NCI-H510A (cell line): ENCODE data around the gene EVA1B.

Experiments
- DNase-seq: peaks from one replicate; lab custom pipeline; 2025; lab: John Stamatoyannopoulos, UW

The EVA1B gene

DNA sequence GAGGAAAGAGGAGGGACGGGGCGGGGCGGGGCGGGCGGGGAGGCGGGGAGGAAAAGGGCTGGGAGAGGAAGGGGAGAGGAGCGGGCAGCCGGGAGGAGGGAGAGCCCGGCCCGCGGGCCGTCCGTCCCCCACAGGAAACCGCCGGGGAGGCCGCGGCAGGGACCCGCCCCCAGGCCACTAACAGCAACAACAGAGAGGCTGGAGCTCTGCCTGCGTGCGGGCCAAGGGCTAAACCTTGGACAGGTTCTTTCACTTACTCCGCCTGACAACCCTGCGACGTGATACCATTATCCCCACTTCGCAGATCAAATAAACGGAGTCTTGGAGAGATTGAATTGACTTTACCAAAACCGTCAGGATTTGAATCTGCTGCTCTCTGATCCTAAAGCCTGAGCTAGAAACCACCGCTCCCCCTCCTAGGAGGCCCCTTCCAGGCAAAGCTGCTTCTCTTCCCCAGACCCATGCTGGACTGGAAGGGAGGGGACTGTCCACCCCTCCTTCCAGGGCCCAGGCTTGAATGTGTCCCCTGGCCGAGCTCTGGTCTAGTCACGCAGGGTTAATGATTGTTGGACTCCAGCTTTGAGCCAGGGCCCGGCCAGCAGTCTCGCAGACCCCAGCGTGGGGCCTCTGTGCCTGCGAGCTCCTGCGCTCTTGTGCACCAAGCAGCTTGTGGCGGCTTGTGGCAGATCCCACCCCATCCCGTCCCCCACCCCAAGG lies at the start of gene EVA1B:
TSS of gene EVA1B (minus strand) at position 10 of the 717 bp plus-strand sequence. CDS start 608 bp downstream, outside the sequence.
- peak; percentile 81 for DNase-seq

DNA sequence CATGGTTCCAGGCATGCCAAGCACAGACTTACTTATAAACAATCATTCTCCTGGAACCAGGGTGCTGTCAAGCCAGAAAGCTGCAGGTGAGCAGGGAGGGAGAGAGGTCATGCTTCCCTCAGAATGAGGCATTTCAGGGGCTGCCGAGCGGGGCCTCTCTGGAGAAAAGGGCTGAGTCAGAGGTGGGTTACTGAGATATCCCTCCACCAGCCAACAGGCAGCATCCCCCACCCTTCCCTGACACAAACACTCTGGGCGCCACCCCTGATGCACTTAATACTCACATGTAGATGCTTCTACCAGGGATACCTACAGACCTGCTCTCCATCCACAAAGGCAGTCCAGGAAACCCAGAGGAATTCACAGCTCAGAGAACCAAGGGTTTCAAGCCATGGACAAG lies 49.2 kb upstream of the EVA1B start:
- DNase-seq, result no peak

GRCh38 chr1:36369061-36369861 lies 45.8 kb upstream of the EVA1B start:
- peak; percentile 97 for DNase-seq

DNA sequence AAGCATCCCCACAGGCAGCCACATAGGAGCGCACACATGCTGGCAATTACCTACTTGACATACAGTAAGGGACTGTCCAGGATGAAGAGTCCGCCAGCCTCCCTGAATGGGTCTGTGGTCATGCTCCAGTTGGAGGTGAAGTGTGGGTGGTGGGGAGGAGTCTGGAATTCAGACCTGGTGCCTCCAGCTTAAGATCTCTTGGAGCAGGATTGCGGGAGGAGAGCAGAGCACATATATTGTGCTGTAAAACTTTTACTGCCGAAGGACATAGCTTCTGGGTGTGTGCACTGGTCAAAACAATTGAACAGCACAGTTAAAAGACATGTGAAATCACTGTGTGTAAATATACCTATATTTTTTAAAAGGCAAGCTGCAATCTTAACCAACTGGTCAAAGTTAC lies 44.4 kb upstream of the EVA1B start:
- peak; percentile 96 for DNase-seq

DNA sequence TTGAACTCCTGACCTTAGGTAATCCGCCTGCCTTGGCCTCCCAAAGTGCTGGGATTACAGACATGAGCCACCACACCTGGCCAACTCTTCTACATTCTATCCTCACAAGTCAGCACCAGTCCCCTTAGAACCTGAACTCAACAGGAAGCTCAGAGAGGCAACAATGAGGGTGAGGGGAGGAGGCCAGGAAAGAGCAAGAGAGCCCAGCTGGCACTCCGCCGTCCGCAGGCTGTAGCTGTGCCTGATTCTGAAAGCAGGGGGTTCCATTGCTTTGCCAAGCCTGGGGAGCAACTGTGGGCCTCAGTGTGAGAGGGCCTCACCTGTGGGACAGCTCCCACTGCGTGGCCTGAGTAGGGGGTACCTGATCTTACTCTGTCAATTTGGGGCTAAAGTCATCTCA lies 43.6 kb upstream of the EVA1B start:
- DNase-seq, result peak; percentile 26

DNA sequence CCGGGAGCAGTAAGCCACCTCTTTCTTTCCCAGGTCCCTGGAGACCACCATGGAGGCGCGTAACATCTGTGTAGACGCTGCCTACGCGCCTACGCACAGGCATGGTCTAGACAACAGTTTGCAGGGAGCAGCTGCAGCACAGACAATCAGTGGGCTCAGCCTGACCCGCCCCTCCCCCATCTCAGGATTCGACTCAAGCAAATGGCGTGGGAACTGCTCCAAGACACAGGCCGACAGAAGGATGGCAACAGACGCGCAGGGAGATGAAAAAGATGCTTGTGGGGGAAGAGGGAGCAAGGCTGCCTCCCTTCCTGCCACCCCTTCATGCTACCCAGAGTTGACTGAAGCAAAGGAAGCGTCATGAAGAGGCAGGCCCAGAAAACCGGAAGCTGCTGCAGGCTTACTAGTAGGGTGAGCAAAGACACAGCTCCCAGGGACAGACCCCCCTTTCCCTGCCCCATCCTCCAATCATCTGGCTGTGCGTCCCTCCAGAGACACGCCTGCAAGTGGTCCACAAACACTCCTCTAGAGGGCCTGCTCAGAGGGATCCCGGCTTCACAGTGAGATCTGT lies 42.7 kb upstream of the EVA1B start:
- DNase-seq, result no peak

- no peak for DNase-seq
Observed at GRCh38 chr1:36365381-36365780, 41.9 kb upstream of the EVA1B start.

GRCh38 chr1:36359911-36360550 lies 36.6 kb upstream of the EVA1B start:
- no peak for DNase-seq

GRCh38 chr1:36359383-36359782 lies 35.9 kb upstream of the EVA1B start:
- no peak for DNase-seq

- no peak for DNase-seq
Observed at GRCh38 chr1:36358514-36359084, 35.2 kb upstream of the EVA1B start.

- DNase-seq, result no peak
Observed at GRCh38 chr1:36355811-36356210, 32.4 kb upstream of the EVA1B start.

GRCh38 chr1:36354486-36354885 lies 31.0 kb upstream of the EVA1B start:
- DNase-seq, result no peak

GRCh38 chr1:36352910-36353878 lies 29.7 kb upstream of the EVA1B start:
- DNase-seq, result no peak

DNA sequence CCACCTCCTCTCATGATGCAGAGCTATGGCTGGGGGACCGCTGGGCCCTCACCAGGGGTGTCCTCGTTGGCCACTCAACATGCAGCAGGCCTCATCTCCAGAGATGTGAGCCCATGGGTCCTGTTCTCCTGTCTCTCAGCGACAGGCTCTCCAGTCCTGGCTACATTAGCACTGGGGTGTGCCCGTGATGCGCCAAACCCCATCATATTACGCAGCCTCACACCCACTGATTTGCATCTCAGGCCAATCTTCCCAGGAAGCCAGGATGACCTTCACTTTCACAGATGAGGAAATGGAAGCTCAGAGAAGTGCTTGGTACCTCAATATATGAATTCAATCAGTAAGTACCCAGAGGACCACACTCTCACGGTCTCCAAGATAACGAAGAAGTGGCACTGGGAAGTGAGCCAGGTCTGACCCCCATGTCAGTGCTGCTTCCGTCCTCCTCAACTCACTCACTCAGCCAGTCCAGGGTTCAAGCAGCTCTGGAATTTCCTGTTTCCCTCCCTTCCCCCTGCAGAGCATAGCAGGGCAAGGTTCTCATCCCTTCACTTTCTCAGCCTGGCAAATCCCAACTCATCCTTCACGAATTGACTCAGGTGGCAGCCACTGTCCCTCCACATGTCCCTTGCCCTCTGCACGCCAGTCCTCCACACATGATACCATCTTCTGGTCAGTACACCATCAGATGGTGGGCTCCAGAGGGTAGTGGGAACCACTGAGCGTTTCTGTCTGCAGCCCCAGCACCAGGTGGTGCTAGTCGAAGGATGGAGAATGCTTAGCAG lies 28.9 kb upstream of the EVA1B start:
- DNase-seq, result no peak

GRCh38 chr1:36351227-36351977 lies 28.0 kb upstream of the EVA1B start:
- DNase-seq, result no peak

GRCh38 chr1:36350659-36351226 lies 27.3 kb upstream of the EVA1B start:
- DNase-seq, result no peak

GRCh38 chr1:36349839-36350238 lies 26.4 kb upstream of the EVA1B start:
- DNase-seq, result no peak

DNA sequence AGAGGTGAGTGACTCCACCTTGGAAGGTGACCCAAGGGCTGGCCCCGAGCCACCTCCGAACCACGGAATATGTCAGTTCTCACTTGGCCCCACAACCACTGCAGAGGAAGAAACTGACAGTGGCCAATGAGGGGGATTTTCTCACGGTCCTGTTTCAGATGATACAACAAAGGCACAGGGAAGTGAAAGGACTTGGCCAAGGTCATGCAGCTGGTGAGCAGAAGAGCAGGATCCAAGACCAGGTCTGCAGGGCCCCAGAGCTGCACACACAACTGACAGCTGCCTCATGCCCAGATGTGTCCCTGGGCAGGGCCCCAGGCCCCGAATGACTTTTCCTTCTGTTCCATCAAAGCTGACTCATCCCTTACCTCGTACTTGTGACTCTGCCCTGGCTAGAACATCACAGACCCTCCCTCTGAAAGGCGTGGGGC lies 25.8 kb upstream of the EVA1B start:
- DNase-seq, result no peak

DNA sequence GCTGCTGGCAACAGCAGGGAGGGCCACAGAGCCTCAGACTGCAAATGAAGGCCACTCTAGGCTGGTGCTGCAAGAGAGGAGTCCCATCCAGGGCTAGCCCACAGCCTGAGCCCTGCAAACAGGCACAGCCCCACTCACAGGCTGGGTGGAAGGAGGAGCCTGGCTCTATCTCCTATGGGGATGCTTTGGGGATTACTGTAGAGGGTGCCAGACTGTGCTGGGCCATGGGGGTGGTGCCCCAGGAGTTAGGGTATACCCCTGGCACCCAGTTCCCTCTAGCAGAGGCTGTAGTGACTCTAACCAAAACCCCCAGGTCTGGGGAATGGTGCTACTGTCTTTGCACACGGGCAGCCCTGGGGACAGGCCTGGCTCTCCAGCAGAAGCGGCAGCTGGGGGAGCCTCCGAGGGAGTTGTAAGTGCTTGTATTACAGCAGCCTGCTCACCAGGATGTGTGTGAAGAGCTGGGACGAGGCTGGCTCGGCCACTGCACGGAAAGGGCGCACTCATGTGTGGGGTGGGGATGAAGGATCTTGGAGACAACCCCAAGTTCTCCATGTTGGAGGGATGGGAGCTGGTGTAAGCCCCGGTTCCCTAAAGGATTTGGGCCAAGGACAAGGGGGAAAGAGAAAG lies 23.4 kb upstream of the EVA1B start:
- DNase-seq, result no peak
